Measurements from ENCODE around the gene PTCHD1. TPM values are rescaled to one million over a fixed set of nuclear protein-coding genes. Genes with fewer than 3 reads are reported as not detected.

Gene PTCHD1
- total RNA-seq, 1 experiment from 2014 or later: not detected

GRCh38 chrX:23341452-23341851 lies 6.8 kb downstream of the PTCHD1 start:
- ChIA-PET RAD21 (ENCODE audit: low non-redundant PET in 1 of 2, low total read pairs in 2 of 2, uncharacterized antibody in 2 of 2, unreplicated experiment in 2 of 2) (no interaction called here), POLR2A (no interaction called here), CTCF (no interaction called here)
- no peaks in the 10 kb centered on the region for H3K79me2 ChIP-seq (ENCODE audit: insufficient read depth, low read length)
- H3K9me3 ChIP-seq (ENCODE audit: control insufficient read depth in 1 of 2, insufficient read depth in 1 of 2, low read depth in 1 of 2, low read length in 2 of 2): no peaks in the 10 kb centered on the region
- no peaks in the 10 kb centered on the region for H4K20me1 ChIP-seq (ENCODE audit: insufficient read depth)
- peaks cover 4 to 7% of the 10 kb centered on the region in 2 experiments; a peak in 2 of 4 replicates for H3K4me1 ChIP-seq (ENCODE audit: control insufficient read depth in 1 of 2, insufficient read depth in 2 of 2, low read length in 2 of 2)
- peaks cover 8% of the 10 kb centered on the region; the same call in 1 of the 2 replicates for H3K27me3 ChIP-seq (ENCODE audit: insufficient read depth, low read length)
- TF ChIP-seq ELF1 (IDR thresholded peaks at IDR 0.05; ENCODE audit: borderline replicate concordance, low read depth) (peak; percentile 24; the same call in 1 of the 2 replicates), EZH2phosphoT487 (IDR thresholded peaks at IDR 0.05; ENCODE audit: borderline replicate concordance) (no peak)
- DNase-seq (ENCODE audit: low read depth, low spot score) (no peak), ATAC-seq (peak; percentile 67; the same call in 1 of the 2 replicates)
- no peak overlapping the region for H3K4me3 ChIP-seq (replicated peaks in 1 of 2; ENCODE audit: low read depth in 1 of 2, low read length in 2 of 2)
- H3K9ac ChIP-seq (ENCODE audit: low read length): no peak overlapping the region
- no peak overlapping the region for H2AFZ ChIP-seq (ENCODE audit: low read depth, low read length, poor library complexity, severe bottlenecking)
- peak overlapping the region; percentile 21; the same call in 1 of the 2 replicates for H3K4me2 ChIP-seq (ENCODE audit: low read length)
- no TSS peak for BruUV-seq (replicated peaks)
- H3K36me3 ChIP-seq (ENCODE audit: control insufficient read depth in 1 of 2, insufficient read depth in 2 of 2, low read length in 2 of 2): no peaks in the 10 kb centered on the region
- intact Hi-C loops (cut with micrococcal nuclease): no loop called here
- H3K9me2 ChIP-seq (ENCODE audit: insufficient read depth): no peaks in the 10 kb centered on the region
- no peak overlapping the region for H3K27ac ChIP-seq (ENCODE audit: low read depth, low read length)

DNA sequence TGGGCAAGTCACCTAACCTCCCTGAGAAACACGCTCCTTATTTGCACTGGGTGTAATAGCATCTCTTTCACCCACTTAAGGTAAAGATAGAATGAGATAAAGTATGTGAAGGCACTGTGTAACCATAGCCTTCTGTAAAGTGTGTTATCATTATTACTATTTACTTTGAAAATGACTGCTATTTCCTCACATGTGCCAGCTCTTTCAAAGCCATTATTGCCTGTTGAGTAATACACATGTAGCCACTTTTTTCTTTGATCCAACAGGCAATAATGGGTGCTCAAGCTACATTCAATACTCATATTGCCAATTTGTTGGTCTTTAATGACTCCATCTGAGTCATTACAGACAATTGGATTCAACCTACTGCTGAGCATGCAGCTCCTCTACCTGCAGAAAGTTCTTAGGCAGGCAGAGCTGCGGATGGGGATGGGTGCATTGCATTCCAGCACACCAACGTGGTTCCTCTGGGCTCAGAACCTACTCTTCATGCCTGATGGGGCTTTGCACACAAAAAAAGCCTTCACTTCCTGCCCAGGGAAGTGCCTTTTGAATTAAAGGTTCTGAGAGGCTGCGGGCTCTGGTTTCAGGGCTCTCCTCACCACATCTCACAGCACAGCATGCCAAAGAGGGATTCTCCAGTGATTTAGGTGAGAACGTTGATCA lies 9.7 kb downstream of the PTCHD1 start:
- no peak for ATAC-seq
- no TSS peak for BruUV-seq (replicated peaks)
- Histone ChIP-seq H3K79me2 (ENCODE audit: insufficient read depth, low read length) (no peaks in the 10 kb centered on the region), H3K27me3 (ENCODE audit: insufficient read depth, low read length) (peaks cover 10% of the 10 kb centered on the region; the same call in 1 of the 2 replicates), H3K36me3 (ENCODE audit: control insufficient read depth in 1 of 2, insufficient read depth in 2 of 2, low read length in 2 of 2) (no peaks in the 10 kb centered on the region), H3K9me2 (ENCODE audit: insufficient read depth) (no peaks in the 10 kb centered on the region), H3K9me3 (ENCODE audit: control insufficient read depth in 1 of 2, insufficient read depth in 1 of 2, low read depth in 1 of 2, low read length in 2 of 2) (no peaks in the 10 kb centered on the region), H4K20me1 (ENCODE audit: insufficient read depth) (no peaks in the 10 kb centered on the region), H3K4me3 (replicated peaks in 1 of 2; ENCODE audit: low read depth in 1 of 2, low read length in 2 of 2) (no peak overlapping the region), H3K4me1 (ENCODE audit: control insufficient read depth in 1 of 2, insufficient read depth in 2 of 2, low read length in 2 of 2) (peaks cover 4 to 7% of the 10 kb centered on the region in 2 experiments; a peak in 2 of 4 replicates), H3K4me2 (ENCODE audit: low read length) (no peak overlapping the region), H2AFZ (ENCODE audit: low read depth, low read length, poor library complexity, severe bottlenecking) (no peak overlapping the region), H3K27ac (ENCODE audit: low read depth, low read length) (no peak overlapping the region), H3K9ac (ENCODE audit: low read length) (no peak overlapping the region)
- CTCF ChIA-PET: no interaction called here
- DNase-seq (ENCODE audit: low read depth, low spot score): no peak
- POLR2A ChIA-PET: no interaction called here
- RAD21 ChIA-PET (ENCODE audit: low non-redundant PET in 1 of 2, low total read pairs in 2 of 2, uncharacterized antibody in 2 of 2, unreplicated experiment in 2 of 2): no interaction called here
- intact Hi-C loops (cut with micrococcal nuclease): no loop called here
- TF ChIP-seq, protein P1, sequence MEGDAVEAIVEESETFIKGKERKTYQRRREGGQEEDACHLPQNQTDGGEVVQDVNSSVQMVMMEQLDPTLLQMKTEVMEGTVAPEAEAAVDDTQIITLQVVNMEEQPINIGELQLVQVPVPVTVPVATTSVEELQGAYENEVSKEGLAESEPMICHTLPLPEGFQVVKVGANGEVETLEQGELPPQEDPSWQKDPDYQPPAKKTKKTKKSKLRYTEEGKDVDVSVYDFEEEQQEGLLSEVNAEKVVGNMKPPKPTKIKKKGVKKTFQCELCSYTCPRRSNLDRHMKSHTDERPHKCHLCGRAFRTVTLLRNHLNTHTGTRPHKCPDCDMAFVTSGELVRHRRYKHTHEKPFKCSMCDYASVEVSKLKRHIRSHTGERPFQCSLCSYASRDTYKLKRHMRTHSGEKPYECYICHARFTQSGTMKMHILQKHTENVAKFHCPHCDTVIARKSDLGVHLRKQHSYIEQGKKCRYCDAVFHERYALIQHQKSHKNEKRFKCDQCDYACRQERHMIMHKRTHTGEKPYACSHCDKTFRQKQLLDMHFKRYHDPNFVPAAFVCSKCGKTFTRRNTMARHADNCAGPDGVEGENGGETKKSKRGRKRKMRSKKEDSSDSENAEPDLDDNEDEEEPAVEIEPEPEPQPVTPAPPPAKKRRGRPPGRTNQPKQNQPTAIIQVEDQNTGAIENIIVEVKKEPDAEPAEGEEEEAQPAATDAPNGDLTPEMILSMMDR (IDR thresholded peaks at IDR 0.05 in 2 of 3, conservative IDR thresholded peaks at IDR 0.05 in 1 of 3; ENCODE audit: borderline replicate concordance in 1 of 3, insufficient read depth in 1 of 3, low read depth in 2 of 3, low read length in 2 of 3): no peak
- TF ChIP-seq, protein P2, sequence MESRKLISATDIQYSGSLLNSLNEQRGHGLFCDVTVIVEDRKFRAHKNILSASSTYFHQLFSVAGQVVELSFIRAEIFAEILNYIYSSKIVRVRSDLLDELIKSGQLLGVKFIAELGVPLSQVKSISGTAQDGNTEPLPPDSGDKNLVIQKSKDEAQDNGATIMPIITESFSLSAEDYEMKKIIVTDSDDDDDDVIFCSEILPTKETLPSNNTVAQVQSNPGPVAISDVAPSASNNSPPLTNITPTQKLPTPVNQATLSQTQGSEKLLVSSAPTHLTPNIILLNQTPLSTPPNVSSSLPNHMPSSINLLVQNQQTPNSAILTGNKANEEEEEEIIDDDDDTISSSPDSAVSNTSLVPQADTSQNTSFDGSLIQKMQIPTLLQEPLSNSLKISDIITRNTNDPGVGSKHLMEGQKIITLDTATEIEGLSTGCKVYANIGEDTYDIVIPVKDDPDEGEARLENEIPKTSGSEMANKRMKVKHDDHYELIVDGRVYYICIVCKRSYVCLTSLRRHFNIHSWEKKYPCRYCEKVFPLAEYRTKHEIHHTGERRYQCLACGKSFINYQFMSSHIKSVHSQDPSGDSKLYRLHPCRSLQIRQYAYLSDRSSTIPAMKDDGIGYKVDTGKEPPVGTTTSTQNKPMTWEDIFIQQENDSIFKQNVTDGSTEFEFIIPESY (IDR thresholded peaks at IDR 0.05; ENCODE audit: extremely low read depth, insufficient replicate concordance, low read length): no peak
- TF ChIP-seq ATF3 (IDR thresholded peaks at IDR 0.05): no peak
- no peak for TF ChIP-seq REST (IDR thresholded peaks at IDR 0.05; ENCODE audit: low read depth)
- no peak for TF ChIP-seq SP1 (IDR thresholded peaks at IDR 0.05; ENCODE audit: low read depth)
- TF ChIP-seq SRF (IDR thresholded peaks at IDR 0.05; ENCODE audit: low read depth): no peak
- TF ChIP-seq POLR2AphosphoS5 (IDR thresholded peaks at IDR 0.05; ENCODE audit: low read depth, low read length): no peak
- no peak for TF ChIP-seq ELF1 (IDR thresholded peaks at IDR 0.05; ENCODE audit: borderline replicate concordance, low read depth)
- no peak for TF ChIP-seq MAX (IDR thresholded peaks at IDR 0.05)
